ENCODE measurements around the gene MAMDC2. TPM values are rescaled to one million over a fixed set of nuclear protein-coding genes. Genes with fewer than 3 reads are reported as not detected.

MAMDC2 gene
- total and polyA plus RNA-seq, 2 of the 4 experiments (the other 2 are of a cell fraction), result 5.0 to 5.2 TPM

DNA sequence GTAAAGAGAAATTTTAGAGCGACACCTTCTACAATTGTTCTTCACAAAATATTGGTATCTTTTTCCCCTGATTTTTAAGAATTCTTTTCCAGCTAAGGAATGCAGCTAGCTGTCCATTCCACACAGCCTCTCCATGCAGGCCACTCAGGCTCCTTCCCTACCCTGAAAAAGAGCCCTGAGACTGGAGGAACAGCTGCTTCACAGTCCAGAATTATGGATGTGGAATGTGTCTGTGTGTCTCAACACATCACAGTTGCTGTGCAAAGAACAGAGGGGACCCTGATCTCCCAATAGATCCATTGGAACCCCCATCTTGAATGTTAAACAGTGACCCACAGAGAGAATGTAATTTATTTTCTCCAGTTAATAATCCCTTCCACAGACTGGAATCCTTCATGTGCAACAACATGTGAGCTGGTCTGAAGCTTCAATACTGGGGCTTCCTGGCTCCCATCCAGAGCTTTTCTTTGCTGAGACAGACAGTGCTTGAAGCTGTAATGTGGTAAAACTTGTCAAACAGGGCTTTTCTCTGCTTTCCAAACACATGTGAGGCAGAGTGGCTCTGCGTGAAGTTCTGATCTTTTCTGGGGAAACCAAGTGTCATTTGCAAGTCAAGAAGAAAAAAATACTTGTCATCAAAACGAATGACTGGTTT, 161.8 kb downstream of the MAMDC2 start:
- Histone ChIP-seq H2BK5ac (ENCODE audit: low read depth, low read length, poor library complexity, severe bottlenecking) (no peak overlapping the region), H2AK9ac (replicated peaks; ENCODE audit: low read depth, low read length, poor library complexity) (no peak overlapping the region), H2BK20ac (ENCODE audit: low read depth, low read length) (no peak overlapping the region), H2BK120ac (ENCODE audit: low read depth, low read length) (no peak overlapping the region), H3K27ac (ENCODE audit: insufficient read depth, low read length) (no peak overlapping the region), H3K4me1 (ENCODE audit: control insufficient read depth, insufficient read depth, low read length) (no peaks in the 10 kb centered on the region), H4K20me1 (ENCODE audit: insufficient read depth, low read length) (no peaks in the 10 kb centered on the region), H3K27me3 (ENCODE audit: control insufficient read depth, insufficient read depth, low read length) (no peaks in the 10 kb centered on the region), H3K36me3 (ENCODE audit: control insufficient read depth, insufficient read depth, low read length) (no peaks in the 10 kb centered on the region), H3K4ac (ENCODE audit: low read depth, low read length) (no peak overlapping the region), H3K18ac (ENCODE audit: low read depth, low read length) (no peak overlapping the region), H3K79me1 (ENCODE audit: low read depth in 1 of 2, low read length in 2 of 2) (no peaks in the 10 kb centered on the region), H2AFZ (replicated peaks; ENCODE audit: low read length, poor library complexity) (no peak overlapping the region), H2AK5ac (ENCODE audit: low read depth, low read length) (no peak overlapping the region), H3K4me2 (ENCODE audit: low read depth, low read length) (no peak overlapping the region), H3K9me1 (ENCODE audit: insufficient read depth, low read length) (no peaks in the 10 kb centered on the region), H3K9me3 (ENCODE audit: control insufficient read depth, insufficient read depth, low read length) (no peaks in the 10 kb centered on the region), H3K56ac (ENCODE audit: extremely low read depth, insufficient read depth, low read length) (no peak overlapping the region), H4K8ac (ENCODE audit: low read depth in 2 of 2, low read length in 2 of 2) (no peak overlapping the region), H3K4me3 (ENCODE audit: insufficient read depth, low read depth, low read length) (no peak overlapping the region), H4K5ac (ENCODE audit: low read depth, low read length) (no peak overlapping the region), H3K23ac (ENCODE audit: low read depth, low read length) (no peak overlapping the region), H4K91ac (ENCODE audit: insufficient read depth, low read depth, low read length) (no peak overlapping the region), H2BK15ac (ENCODE audit: low read depth, low read length) (no peak overlapping the region), H3K14ac (replicated peaks; ENCODE audit: low read depth, low read length) (no peak overlapping the region), H3K9ac (ENCODE audit: low read depth, low read length) (no peak overlapping the region)
- ChIA-PET POLR2A (ENCODE audit: unreplicated experiment) (no interaction called here), CTCF (no interaction called here)
- dilution Hi-C loops (cut with HindIII; ENCODE audit: low sequenced_read_pairs, unreplicated experiment), result no loop called here
- no peak for TF ChIP-seq FOS (IDR thresholded peaks at IDR 0.05; ENCODE audit: low read depth, low read length)
- TF ChIP-seq POLR2A (IDR thresholded peaks at IDR 0.05; ENCODE audit: low read depth, low read length), result no peak
- in situ Hi-C loops (cut with MboI; ENCODE audit: low sequenced_read_pairs), result no loop called here
- DNase-seq, result no peak
- ATAC-seq (ENCODE audit: low read depth), result no peak
- no TSS peak for BruUV-seq (replicated peaks)
- intact Hi-C loops (cut with micrococcal nuclease), result no loop called here
- WGBS, 2 experiments (ENCODE audit: extremely low coverage in 2 of 2, insufficient read length in 1 of 2), result 40% methylated on average over 1 of the region's 3 CpGs; no CpG with 5 or more reads in 1 of the 2 experiments

Measured in IMR-90 (cell line).